Left kidney (tissue), 8 donors: ENCODE data around the gene OTC. TPM values are rescaled to one million over a fixed set of nuclear protein-coding genes. Genes with fewer than 3 reads are reported as not detected.
A peak's percentile ranks its signal among the peaks of the same experiment; 100 is the strongest.

ENCODE experiments used
- DNase-seq: peaks from one replicate; pipeline ENCODE4 v3.0.0-alpha.2; 2013
- long read RNA-seq, 8 donors: transcript quantifications; one replicate each; lab custom pipeline, GENCODE V29; 2026
- polyA plus RNA-seq: library from polyadenylated mRNA; unstranded; fragments of 120-200 nt; gene quantifications from one replicate; pipeline ENCODE4 v1.2.1, GENCODE V29; 2013; ENCODE audit not compliant: insufficient read length

The OTC gene
- not detected for polyA plus RNA-seq
- long read RNA-seq, donor 1, result 0 reads
- long read RNA-seq, donor 2, result 0 reads
- long read RNA-seq, donor 3, result 0 reads
- long read RNA-seq, donor 4, result 0 reads
- long read RNA-seq, donor 5, result 0 reads
- long read RNA-seq, donor 6, result 0 reads
- long read RNA-seq, donor 7, result 0 reads
- long read RNA-seq, donor 8, result 0 reads

- no peak for DNase-seq
These were observed at the start of gene OTC for GRCh38 chrX:38352362-38352761. Gene OTC (plus strand): TSS chrX:38352604. CDS start chrX:38352697, 93 bp downstream.

GRCh38 chrX:38304010-38304409 is 48.4 kb upstream of the OTC start:
- DNase-seq, result no peak

- DNase-seq, result no peak
These were observed 46.4 kb upstream of the OTC start for GRCh38 chrX:38305971-38306370.

- no peak for DNase-seq
These were observed 40.7 kb upstream of the OTC start for GRCh38 chrX:38311743-38312142.

- DNase-seq, result no peak
These were observed 40.0 kb upstream of the OTC start for GRCh38 chrX:38312436-38312835.

- DNase-seq, result no peak
These were observed 39.2 kb upstream of the OTC start for GRCh38 chrX:38313190-38313589.

- DNase-seq, result no peak
These were observed 37.2 kb upstream of the OTC start for GRCh38 chrX:38315186-38315585.

- no peak for DNase-seq
These were observed 34.2 kb upstream of the OTC start for GRCh38 chrX:38318196-38318595.

- DNase-seq, result no peak
These were observed 33.8 kb upstream of the OTC start for GRCh38 chrX:38318606-38319005.

- DNase-seq, result no peak
These were observed 31.6 kb upstream of the OTC start for GRCh38 chrX:38320819-38321218.

- DNase-seq, result no peak
These were observed 26.3 kb upstream of the OTC start for GRCh38 chrX:38326086-38326485.

GRCh38 chrX:38327007-38327774 is 25.2 kb upstream of the OTC start, which contains the start of gene RPGR:
Gene RPGR (minus strand): TSS chrX:38327509. CDS start chrX:38327367, 142 bp downstream.
- DNase-seq, result peak; percentile 91

GRCh38 chrX:38327775-38328081 is 24.7 kb upstream of the OTC start:
- no peak for DNase-seq

- DNase-seq, result no peak
These were observed 19.9 kb upstream of the OTC start for GRCh38 chrX:38332505-38332904.

- DNase-seq, result no peak
These were observed 17.0 kb upstream of the OTC start for GRCh38 chrX:38335382-38335781.

- no peak for DNase-seq
These were observed 15.7 kb upstream of the OTC start for GRCh38 chrX:38336538-38337240.

- no peak for DNase-seq
These were observed 11.0 kb upstream of the OTC start for GRCh38 chrX:38341442-38341841.

GRCh38 chrX:38342853-38343778 is 9.3 kb upstream of the OTC start:
- DNase-seq, result no peak

- DNase-seq, result no peak
These were observed 6.3 kb upstream of the OTC start for GRCh38 chrX:38346150-38346549.

- DNase-seq, result no peak
These were observed 5.3 kb upstream of the OTC start for GRCh38 chrX:38347136-38347535.

- DNase-seq, result no peak
These were observed 1.1 kb upstream of the OTC start for GRCh38 chrX:38351346-38351745.

GRCh38 chrX:38356401-38356800 is 4.0 kb downstream of the OTC start:
- DNase-seq, result no peak
